Kidney epithelial cell (primary cell): ENCODE measurements around the gene ABCB9. TPM values are rescaled to one million over a fixed set of nuclear protein-coding genes. Genes with fewer than 3 reads are reported as not detected.

Experiments
- DNase-seq: peaks from one replicate; pipeline ENCODE4 v3.0.0-alpha.2; 2010; ENCODE audit warnings: low read depth
- H3K27me3 ChIP-seq: 2 replicates; pipeline ENCODE4 v1.6.0; 2011; ENCODE audit warnings: low read length; ENCODE audit not compliant: control insufficient read depth, insufficient read depth
- H3K36me3 ChIP-seq: 2 replicates; pipeline ENCODE4 v1.5.1; 2011; ENCODE audit warnings: low read length; ENCODE audit not compliant: control insufficient read depth, insufficient read depth
- H3K4me3 ChIP-seq: 2 replicates; pipeline ENCODE4 v1.5.1; 2011; ENCODE audit warnings: low read depth, mild to moderate bottlenecking, control low read depth, low read length
- total RNA-seq: library from RNA; depleted of rRNA; stranded (reverse); fragments of >200 nt; gene quantifications from 2 replicates; pipeline ENCODE4 v1.2.3, GENCODE V29; 2015
- TF ChIP-seq, protein P1 (sequence below): IDR thresholded peaks from 2 replicates; pipeline ENCODE4 v1.5.1; 2011; ENCODE audit warnings: mild to moderate bottlenecking, moderate library complexity, low read length, control low read depth, inconsistent platforms; ENCODE audit not compliant: insufficient read depth, poor library complexity, severe bottlenecking

The ABCB9 gene
- total RNA-seq, 1 donor from 2014 or later: 10.6 TPM

DNA sequence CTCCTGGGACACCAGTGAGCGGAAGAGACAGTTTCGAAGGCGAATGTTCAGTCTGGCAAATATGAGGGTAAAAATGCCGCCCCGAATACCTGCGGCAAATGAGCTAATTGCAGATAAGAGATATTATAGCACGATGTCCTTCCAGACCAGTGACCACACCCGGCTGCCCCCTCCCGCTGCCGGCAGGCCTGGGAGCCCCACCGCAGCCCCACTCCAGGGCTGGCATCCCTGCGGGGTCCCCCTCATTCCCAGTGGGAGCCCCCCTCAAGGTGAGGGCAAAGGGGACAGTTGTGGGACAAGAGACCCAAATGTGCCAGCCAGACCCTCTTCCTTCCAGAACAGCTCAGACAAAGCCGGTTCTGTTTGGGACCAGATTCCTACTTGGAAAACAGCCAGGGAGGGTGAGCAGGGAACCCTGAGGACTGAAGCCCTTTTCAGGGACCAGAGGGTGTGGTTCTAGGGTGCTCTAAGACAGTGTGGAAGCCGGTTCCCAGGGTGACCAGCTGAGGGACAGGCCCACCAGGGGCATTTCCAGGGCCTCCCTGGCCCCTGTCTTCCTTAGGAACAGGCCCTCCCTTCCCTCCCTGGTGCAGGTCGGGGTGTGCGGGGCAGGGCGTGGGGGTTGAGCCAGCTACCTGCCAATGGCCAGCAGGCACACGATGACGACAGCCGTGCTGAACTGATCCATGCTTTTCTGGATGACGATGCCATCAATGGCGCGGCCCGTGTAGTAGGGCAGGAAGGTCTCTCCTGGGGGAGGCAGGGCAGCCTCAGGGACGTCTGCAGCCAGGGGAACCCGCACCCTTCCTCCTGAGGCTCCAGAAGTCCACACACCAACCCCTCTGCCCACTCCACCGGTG, 16.2 kb downstream of the ABCB9 start:
- H3K36me3 ChIP-seq: no peaks in the 10 kb centered on the region
- no peak overlapping the region for H3K4me3 ChIP-seq
- DNase-seq: no peak
- no peaks in the 10 kb centered on the region for H3K27me3 ChIP-seq
- TF ChIP-seq, protein P1, sequence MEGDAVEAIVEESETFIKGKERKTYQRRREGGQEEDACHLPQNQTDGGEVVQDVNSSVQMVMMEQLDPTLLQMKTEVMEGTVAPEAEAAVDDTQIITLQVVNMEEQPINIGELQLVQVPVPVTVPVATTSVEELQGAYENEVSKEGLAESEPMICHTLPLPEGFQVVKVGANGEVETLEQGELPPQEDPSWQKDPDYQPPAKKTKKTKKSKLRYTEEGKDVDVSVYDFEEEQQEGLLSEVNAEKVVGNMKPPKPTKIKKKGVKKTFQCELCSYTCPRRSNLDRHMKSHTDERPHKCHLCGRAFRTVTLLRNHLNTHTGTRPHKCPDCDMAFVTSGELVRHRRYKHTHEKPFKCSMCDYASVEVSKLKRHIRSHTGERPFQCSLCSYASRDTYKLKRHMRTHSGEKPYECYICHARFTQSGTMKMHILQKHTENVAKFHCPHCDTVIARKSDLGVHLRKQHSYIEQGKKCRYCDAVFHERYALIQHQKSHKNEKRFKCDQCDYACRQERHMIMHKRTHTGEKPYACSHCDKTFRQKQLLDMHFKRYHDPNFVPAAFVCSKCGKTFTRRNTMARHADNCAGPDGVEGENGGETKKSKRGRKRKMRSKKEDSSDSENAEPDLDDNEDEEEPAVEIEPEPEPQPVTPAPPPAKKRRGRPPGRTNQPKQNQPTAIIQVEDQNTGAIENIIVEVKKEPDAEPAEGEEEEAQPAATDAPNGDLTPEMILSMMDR: no peak

DNA sequence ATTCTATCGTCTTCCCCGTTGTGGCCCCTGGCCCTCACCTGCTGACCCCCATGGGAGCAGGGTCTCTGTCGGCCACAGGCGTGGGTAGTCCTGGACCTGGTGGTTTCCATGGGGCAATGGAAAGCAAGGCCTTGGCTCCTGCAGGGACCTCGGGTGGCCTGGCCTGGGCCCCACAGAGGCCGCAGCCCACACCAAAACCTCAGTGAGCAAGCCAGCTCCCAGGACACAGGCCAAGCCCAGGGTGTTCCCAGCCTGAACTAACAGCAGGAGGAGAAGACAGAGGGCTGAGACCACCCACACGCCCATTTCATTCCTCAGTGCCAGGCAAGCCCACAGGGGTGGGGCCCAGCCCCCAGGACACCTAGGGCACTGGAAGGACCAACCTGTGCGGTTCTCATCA, 16.9 kb downstream of the ABCB9 start:
- H3K36me3 ChIP-seq: no peaks in the 10 kb centered on the region
- no peak overlapping the region for H3K4me3 ChIP-seq
- no peaks in the 10 kb centered on the region for H3K27me3 ChIP-seq
- no peak for DNase-seq
- TF ChIP-seq, protein P1: no peak

DNA sequence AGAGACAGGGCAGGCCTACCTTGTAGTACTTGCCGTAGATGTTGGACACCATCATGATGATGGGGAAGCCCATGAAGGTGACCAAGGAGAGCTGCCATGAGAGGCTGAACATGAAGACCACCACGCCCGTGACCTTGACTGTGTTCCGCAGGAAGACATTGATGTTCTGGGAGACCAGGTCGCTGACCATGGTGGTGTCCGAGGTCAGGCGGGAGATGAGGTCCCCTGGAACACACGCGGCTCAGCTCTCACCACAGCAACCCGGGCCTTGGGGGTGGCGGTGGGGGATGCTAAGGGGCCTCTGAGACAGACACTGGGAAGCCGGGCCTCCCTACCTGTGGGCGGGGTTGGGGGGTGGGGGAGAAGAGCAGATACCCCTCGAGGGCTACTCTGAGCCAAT, 17.7 kb downstream of the ABCB9 start:
- Histone ChIP-seq H3K36me3 (no peaks in the 10 kb centered on the region), H3K4me3 (no peak overlapping the region), H3K27me3 (no peaks in the 10 kb centered on the region)
- TF ChIP-seq, protein P1: no peak
- no peak for DNase-seq

DNA sequence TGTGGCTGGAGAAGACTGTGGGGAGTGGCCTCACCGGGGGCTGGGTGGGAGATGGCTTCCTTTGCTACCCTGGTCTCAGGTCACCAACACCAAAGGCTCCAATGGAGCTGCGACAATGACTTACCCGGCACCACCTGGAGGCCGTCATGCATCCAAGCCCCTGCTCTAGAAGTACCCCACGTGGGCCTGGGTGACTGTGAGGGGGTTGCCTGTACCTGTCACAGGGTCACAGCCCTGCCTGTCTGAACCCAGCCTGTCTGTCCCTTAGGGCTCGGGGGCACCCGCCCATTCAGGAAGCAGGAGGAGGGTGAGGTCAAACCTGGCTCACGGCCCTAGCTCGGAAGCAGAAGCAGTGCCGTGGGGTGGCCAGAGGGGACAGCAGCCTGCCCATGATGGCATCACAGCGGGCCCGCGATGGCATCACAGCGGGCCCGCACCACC, 18.9 kb downstream of the ABCB9 start:
- Histone ChIP-seq H3K27me3 (no peaks in the 10 kb centered on the region), H3K36me3 (no peaks in the 10 kb centered on the region), H3K4me3 (no peak overlapping the region)
- TF ChIP-seq, protein P1: no peak
- DNase-seq: no peak

DNA sequence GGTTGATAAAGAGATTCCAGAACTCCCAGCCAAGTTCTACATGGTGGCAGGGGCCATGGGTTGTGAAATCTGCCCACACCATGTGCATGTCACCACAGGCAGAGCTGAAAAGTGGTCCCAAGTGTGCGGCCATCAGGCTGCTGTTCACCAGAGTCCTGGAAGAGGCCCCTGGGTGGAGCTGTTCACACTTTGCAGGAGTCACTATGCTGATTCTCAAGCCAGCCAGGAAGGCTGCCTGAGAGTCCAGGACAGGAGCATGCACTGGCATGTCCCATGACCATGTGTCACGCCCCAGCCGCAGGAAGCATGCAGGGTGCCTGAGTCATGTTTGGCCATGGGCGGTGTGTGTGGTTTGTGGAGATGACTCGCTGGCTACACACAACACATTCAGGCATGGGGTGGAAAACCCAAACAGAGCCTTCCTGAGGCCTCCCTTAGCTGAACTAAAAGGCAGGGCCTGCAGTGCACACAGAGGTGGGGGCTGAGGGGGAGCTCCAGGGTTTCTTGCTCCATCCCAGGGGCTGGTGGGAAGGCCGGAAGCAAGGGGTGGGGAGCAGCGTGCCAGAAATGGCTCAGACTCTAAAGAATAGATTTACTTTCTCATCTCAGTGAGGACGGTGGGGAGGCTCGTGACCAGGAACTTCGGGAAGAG, 19.4 kb downstream of the ABCB9 start:
- peak; percentile 99 for DNase-seq
- no peak overlapping the region for H3K4me3 ChIP-seq
- no peaks in the 10 kb centered on the region for H3K36me3 ChIP-seq
- no peaks in the 10 kb centered on the region for H3K27me3 ChIP-seq
- TF ChIP-seq, protein P1: peak; percentile 54
